Measurements from ENCODE around the gene C5orf52. TPM values are rescaled to one million over a fixed set of nuclear protein-coding genes. Genes with fewer than 3 reads are reported as not detected.

C5orf52 gene
- total and polyA plus RNA-seq, 2 donors (not counting 3 experiments of a cell fraction or from before 2014, with no cell fraction given), result not detected

DNA sequence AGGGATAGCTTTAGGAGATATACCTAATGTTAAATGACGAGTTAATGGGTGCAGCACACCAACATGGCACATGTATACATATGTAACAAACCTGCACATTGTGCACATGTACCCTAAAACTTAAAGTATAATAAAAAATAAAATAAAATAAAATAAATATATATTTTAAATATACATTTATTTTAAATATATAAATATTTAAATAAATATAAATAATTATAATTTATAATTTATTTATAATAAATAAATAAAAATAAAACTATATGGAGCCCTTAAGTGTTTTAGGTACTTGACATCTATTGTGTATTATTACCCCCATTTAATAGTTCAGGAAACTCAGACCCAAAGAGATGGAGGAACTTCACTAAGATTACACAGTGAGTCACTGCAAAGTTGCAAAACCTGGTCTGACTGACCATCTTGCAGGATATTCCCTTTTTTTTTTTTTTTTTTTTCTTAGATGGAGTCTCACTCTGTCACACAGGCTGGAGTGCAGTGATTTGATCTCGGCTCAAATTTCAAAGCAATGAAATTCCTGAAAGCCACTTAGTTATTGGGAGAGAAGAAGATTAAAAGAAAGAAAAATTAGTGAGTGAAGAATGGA lies 5.8 kb upstream of the C5orf52 start:
- Histone ChIP-seq H3K9me1 (replicated peaks; ENCODE audit: control insufficient read depth, extremely low read depth, insufficient read depth, low read length) (no peaks in the 10 kb centered on the region), H3K27ac (ENCODE audit: insufficient read depth, low read depth, low read length) (no peak overlapping the region), H3K27me3 (ENCODE audit: control insufficient read depth in 2 of 2, insufficient read depth in 2 of 2, low read length in 2 of 2) (peaks cover 0 to 2% of the 10 kb centered on the region in 2 experiments), H3K9ac (replicated peaks; ENCODE audit: extremely low read depth, insufficient read depth, low read length) (no peak overlapping the region), H3K9me3 (replicated peaks; ENCODE audit: control insufficient read depth, insufficient read depth, low read length) (no peaks in the 10 kb centered on the region), H3K4me2 (ENCODE audit: insufficient read depth, low read length) (no peak overlapping the region), H3K36me3 (ENCODE audit: control insufficient read depth in 2 of 2, extremely low read depth in 1 of 2, insufficient read depth in 2 of 2, low read length in 2 of 2) (no peaks in the 10 kb centered on the region), H3K79me2 (ENCODE audit: control insufficient read depth, insufficient read depth, low read length) (no peaks in the 10 kb centered on the region), H4K20me1 (replicated peaks; ENCODE audit: control insufficient read depth, extremely low read depth, insufficient read depth, low read length) (no peaks in the 10 kb centered on the region), H3K4me1 (ENCODE audit: control insufficient read depth, extremely low read depth, insufficient read depth, low read length) (peaks cover 3% of the 10 kb centered on the region), H3K4me3 (replicated peaks in 1 of 3; ENCODE audit: insufficient read depth in 1 of 3, low read depth in 1 of 3, low read length in 3 of 3) (no peak overlapping the region), H2AFZ (ENCODE audit: low read depth, low read length) (no peak overlapping the region)
- intact Hi-C loops (cut with micrococcal nuclease), result loop anchor here (5.0 kb wide), 1 partner anchor 58 kb away; no protein-coding TSS in a partner anchor
- dilution Hi-C loops (cut with MboI; ENCODE audit: extremely low pct_ligation_motif_present, low sequenced_read_pairs), result no loop called here
- no TSS peak for BruUV-seq (replicated peaks)
- POLR2A ChIA-PET, result no interaction called here
- DNase-seq (ENCODE audit: low read depth, low spot score) (no peak), FAIRE-seq (no peak)
- CTCF ChIA-PET, result no interaction called here
- TF ChIP-seq GATA2 (IDR thresholded peaks at IDR 0.05; ENCODE audit: insufficient read depth, insufficient read length, low read depth, low read length), result no peak
- no peak for TF ChIP-seq EZH2 (IDR thresholded peaks at IDR 0.05; ENCODE audit: borderline replicate concordance, low read depth, low read length, severe bottlenecking)
- no peak for TF ChIP-seq MYC (IDR thresholded peaks at IDR 0.05; ENCODE audit: low read depth, low read length)
- no peak for TF ChIP-seq JUN (IDR thresholded peaks at IDR 0.05; ENCODE audit: borderline replicate concordance, insufficient read depth, insufficient read length, low read depth)
- TF ChIP-seq, protein P1, sequence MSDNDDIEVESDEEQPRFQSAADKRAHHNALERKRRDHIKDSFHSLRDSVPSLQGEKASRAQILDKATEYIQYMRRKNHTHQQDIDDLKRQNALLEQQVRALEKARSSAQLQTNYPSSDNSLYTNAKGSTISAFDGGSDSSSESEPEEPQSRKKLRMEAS (IDR thresholded peaks at IDR 0.05; ENCODE audit: insufficient read depth, insufficient read length), result no peak
- no peak for TF ChIP-seq POLR2A (IDR thresholded peaks at IDR 0.05; ENCODE audit: low read depth, low read length)
- TF ChIP-seq POLR2AphosphoS5 (IDR thresholded peaks at IDR 0.05; ENCODE audit: insufficient read depth, low read depth, low read length), result no peak

DNA sequence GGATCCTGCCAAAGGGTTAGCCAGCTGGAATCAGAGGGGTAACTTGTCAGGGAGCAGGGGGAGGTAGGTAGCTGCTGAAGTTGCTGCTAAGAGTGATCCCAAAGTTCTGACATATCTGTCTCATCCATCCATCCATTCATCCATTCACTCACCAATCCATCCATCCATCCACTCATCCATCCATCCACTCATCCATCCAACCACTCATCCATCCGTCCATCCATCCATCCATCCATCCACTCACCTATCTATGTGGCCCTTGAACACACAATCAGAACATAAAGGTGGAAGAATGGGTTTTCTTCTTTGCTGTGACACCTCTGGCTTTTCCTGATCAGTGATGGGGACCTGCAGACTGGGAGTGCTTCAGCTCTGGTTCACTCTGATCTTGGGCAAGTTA lies 3.0 kb upstream of the C5orf52 start:
- BruUV-seq (replicated peaks), result no TSS peak
- POLR2A ChIA-PET, result no interaction called here
- no peak for FAIRE-seq

More for the DNA sequence above, 3.0 kb upstream of the C5orf52 start:
- Histone ChIP-seq H3K79me2 (ENCODE audit: control insufficient read depth, insufficient read depth, low read length) (no peaks in the 10 kb centered on the region), H3K9ac (replicated peaks; ENCODE audit: extremely low read depth, insufficient read depth, low read length) (no peak overlapping the region), H3K4me2 (ENCODE audit: insufficient read depth, low read length) (no peak overlapping the region), H3K4me3 (replicated peaks in 1 of 3; ENCODE audit: insufficient read depth in 1 of 3, low read depth in 1 of 3, low read length in 3 of 3) (no peak overlapping the region), H3K4me1 (ENCODE audit: control insufficient read depth, extremely low read depth, insufficient read depth, low read length) (peaks cover 13% of the 10 kb centered on the region), H3K27ac (ENCODE audit: insufficient read depth, low read depth, low read length) (no peak overlapping the region), H2AFZ (ENCODE audit: low read depth, low read length) (no peak overlapping the region), H3K9me3 (replicated peaks; ENCODE audit: control insufficient read depth, insufficient read depth, low read length) (no peaks in the 10 kb centered on the region), H3K27me3 (ENCODE audit: control insufficient read depth in 2 of 2, insufficient read depth in 2 of 2, low read length in 2 of 2) (peaks cover 7% of the 10 kb centered on the region in 2 experiments), H3K36me3 (ENCODE audit: control insufficient read depth in 2 of 2, extremely low read depth in 1 of 2, insufficient read depth in 2 of 2, low read length in 2 of 2) (no peaks in the 10 kb centered on the region), H3K9me1 (replicated peaks; ENCODE audit: control insufficient read depth, extremely low read depth, insufficient read depth, low read length) (no peaks in the 10 kb centered on the region), H4K20me1 (replicated peaks; ENCODE audit: control insufficient read depth, extremely low read depth, insufficient read depth, low read length) (no peaks in the 10 kb centered on the region)
- CTCF ChIA-PET, result interaction anchor here (1.4 to 3.1 kb wide), 4 partner anchors 17 to 75 kb away, joined by 3 to 18 read pairs (median 6); partner anchors contain the start of gene LSM11
- intact Hi-C loops (cut with micrococcal nuclease) (loop anchor here (5.0 kb wide), 1 partner anchor 61 kb away; no protein-coding TSS in a partner anchor), dilution Hi-C loops (cut with MboI; ENCODE audit: extremely low pct_ligation_motif_present, low sequenced_read_pairs) (no loop called here)
- no peak for TF ChIP-seq GATA2 (IDR thresholded peaks at IDR 0.05; ENCODE audit: insufficient read depth, insufficient read length, low read depth, low read length)
- no peak for TF ChIP-seq POLR2AphosphoS5 (IDR thresholded peaks at IDR 0.05; ENCODE audit: insufficient read depth, low read depth, low read length)
- TF ChIP-seq, protein P1 (IDR thresholded peaks at IDR 0.05; ENCODE audit: insufficient read depth, insufficient read length), result no peak
- TF ChIP-seq, protein P2, sequence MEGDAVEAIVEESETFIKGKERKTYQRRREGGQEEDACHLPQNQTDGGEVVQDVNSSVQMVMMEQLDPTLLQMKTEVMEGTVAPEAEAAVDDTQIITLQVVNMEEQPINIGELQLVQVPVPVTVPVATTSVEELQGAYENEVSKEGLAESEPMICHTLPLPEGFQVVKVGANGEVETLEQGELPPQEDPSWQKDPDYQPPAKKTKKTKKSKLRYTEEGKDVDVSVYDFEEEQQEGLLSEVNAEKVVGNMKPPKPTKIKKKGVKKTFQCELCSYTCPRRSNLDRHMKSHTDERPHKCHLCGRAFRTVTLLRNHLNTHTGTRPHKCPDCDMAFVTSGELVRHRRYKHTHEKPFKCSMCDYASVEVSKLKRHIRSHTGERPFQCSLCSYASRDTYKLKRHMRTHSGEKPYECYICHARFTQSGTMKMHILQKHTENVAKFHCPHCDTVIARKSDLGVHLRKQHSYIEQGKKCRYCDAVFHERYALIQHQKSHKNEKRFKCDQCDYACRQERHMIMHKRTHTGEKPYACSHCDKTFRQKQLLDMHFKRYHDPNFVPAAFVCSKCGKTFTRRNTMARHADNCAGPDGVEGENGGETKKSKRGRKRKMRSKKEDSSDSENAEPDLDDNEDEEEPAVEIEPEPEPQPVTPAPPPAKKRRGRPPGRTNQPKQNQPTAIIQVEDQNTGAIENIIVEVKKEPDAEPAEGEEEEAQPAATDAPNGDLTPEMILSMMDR (IDR thresholded peaks at IDR 0.05; ENCODE audit: extremely low read depth in 1 of 2, insufficient read depth in 1 of 2, low read depth in 1 of 2, low read length in 2 of 2), result no peak
- TF ChIP-seq POLR2A (IDR thresholded peaks at IDR 0.05; ENCODE audit: low read depth, low read length), result no peak
- TF ChIP-seq MYC (IDR thresholded peaks at IDR 0.05; ENCODE audit: low read depth, low read length), result no peak
- no peak for TF ChIP-seq FOS (IDR thresholded peaks at IDR 0.05; ENCODE audit: borderline replicate concordance, insufficient read depth, low read length)
- no peak for TF ChIP-seq EZH2 (IDR thresholded peaks at IDR 0.05; ENCODE audit: borderline replicate concordance, low read depth, low read length, severe bottlenecking)
- TF ChIP-seq JUN (IDR thresholded peaks at IDR 0.05; ENCODE audit: borderline replicate concordance, insufficient read depth, insufficient read length, low read depth), result no peak
- no peak for DNase-seq (ENCODE audit: low read depth, low spot score)
